A549 (cell line): ENCODE measurements around the gene FAN1. TPM values are rescaled to one million over a fixed set of nuclear protein-coding genes. Genes with fewer than 3 reads are reported as not detected.
A peak's percentile ranks its signal among the peaks of the same experiment; 100 is the strongest.

Source experiments
- ATAC-seq, 2 experiments: fragments of 200-7000 bp in 1 of 2; fragments of >200 bp in 1 of 2; cut with Nextera tagmentation in 1 of 2; cut with Tn5 transposase in 1 of 2; 3 replicates each; pipeline versions ENCODE4 v1.8.0 to v1.9.1; 2018 to 2020; ENCODE audit warnings: mild to moderate bottlenecking in 1 of 2, moderate library complexity in 1 of 2
- CTCF ChIA-PET: fragments of 300-600 bp; sonication (Branson Sonifier 250); formaldehyde crosslinking; extraction: SDS; loops from one replicate; lab custom pipeline; 2021; ENCODE audit warnings: antibody characterized with exemption, inconsistent platforms; lab: Yijun Ruan, JAX
- POLR2A ChIA-PET: fragments of 350-600 bp; formaldehyde crosslinking; extraction: SDS; loops from one replicate; lab custom pipeline; 2021; ENCODE audit warnings: antibody characterized with exemption, inconsistent platforms; lab: Yijun Ruan, JAX
- DNase-seq, 2 experiments: peaks; one replicate each; pipeline versions ENCODE4 v3.0.0 to v3.0.0-alpha.2; 2011 to 2016; ENCODE audit warnings: low read depth in 1 of 2, low spot score in 1 of 2
- FAIRE-seq: peaks from 2 replicates; lab custom pipeline; 2011; peaks lifted over from hg19 to GRCh38; lab: Jason Lieb, UNC
- H3K27ac ChIP-seq, 2 experiments: fragments of >200 bp; sonication (Bioruptor Twin); formaldehyde crosslinking; 3 replicates each; pipeline ENCODE4 v1.5.1; 2016 to 2017
- H3K4me1 ChIP-seq: fragments of >200 bp; sonication (Bioruptor Twin); formaldehyde crosslinking; 3 replicates; pipeline ENCODE4 v1.6.1; 2016
- H3K4me2 ChIP-seq: fragments of >200 bp; sonication (Bioruptor Twin); formaldehyde crosslinking; 3 replicates; pipeline ENCODE4 v1.6.1; 2016
- H3K4me3 ChIP-seq: fragments of >200 bp; sonication (Bioruptor Twin); formaldehyde crosslinking; 3 replicates; pipeline ENCODE4 v1.5.1; 2016
- H3K9me3 ChIP-seq: fragments of >200 bp; sonication (Bioruptor Twin); formaldehyde crosslinking; 3 replicates; pipeline ENCODE4 v1.6.1; 2016
- CBX8 ChIP-seq: fragments of 200-600 bp; sonication (generic); IDR thresholded peaks from 2 replicates; pipeline ENCODE4 v1.6.1; 2016
- CEBPB ChIP-seq, 2 experiments: fragments of >200 bp in 1 of 2; sonication (Bioruptor Twin) in 1 of 2; formaldehyde crosslinking in 1 of 2; IDR thresholded peaks; 2 replicates each; pipeline ENCODE4 v1.6.1; 2012 to 2016
- CHD4 ChIP-seq: fragments of 200-600 bp; sonication (generic); IDR thresholded peaks from 2 replicates; pipeline ENCODE4 v1.6.1; 2016; ENCODE audit warnings: antibody characterized with exemption, mild to moderate bottlenecking, borderline replicate concordance
- EHMT2 ChIP-seq: fragments of 200-600 bp; sonication (generic); IDR thresholded peaks from 2 replicates; pipeline ENCODE4 v1.6.1; 2016; ENCODE audit warnings: antibody characterized with exemption, low read depth, mild to moderate bottlenecking, moderate library complexity
- ELK1 ChIP-seq: fragments of 150-350 bp; IDR thresholded peaks from 2 replicates; pipeline ENCODE4 v1.6.1; 2014; ENCODE audit warnings: low read depth, mild to moderate bottlenecking, low read length
- EP300 ChIP-seq, 2 experiments: fragments of >200 bp; sonication (Bioruptor Twin); formaldehyde crosslinking; IDR thresholded peaks; 2 replicates in 1 of 2; 3 replicates in 1 of 2; pipeline ENCODE4 v1.6.1; 2016 to 2017
- FOSL2 ChIP-seq, 2 experiments: fragments of 450-650 bp in 1 of 2; fragments of >200 bp in 1 of 2; sonication (Bioruptor Twin) in 1 of 2; formaldehyde crosslinking; IDR thresholded peaks; 2 replicates each; pipeline versions ENCODE4 v1.5.0 to v1.6.1; 2016 to 2020; ENCODE audit warnings: mild to moderate bottlenecking in 1 of 2, moderate library complexity in 1 of 2
- GATA3 ChIP-seq: IDR thresholded peaks from 2 replicates; pipeline ENCODE4 v1.6.1; 2012; ENCODE audit warnings: borderline replicate concordance
- HDAC2 ChIP-seq: fragments of 200-600 bp; sonication (generic); IDR thresholded peaks from 2 replicates; pipeline ENCODE4 v1.6.1; 2016
- MAX ChIP-seq: IDR thresholded peaks from 2 replicates; pipeline ENCODE4 v1.6.1; 2012
- MAZ ChIP-seq: fragments of 150-350 bp; IDR thresholded peaks from 2 replicates; pipeline ENCODE4 v1.6.1; 2014; ENCODE audit warnings: antibody characterized with exemption, low read depth, low read length, borderline replicate concordance
- POLR2A ChIP-seq: IDR thresholded peaks from 2 replicates; pipeline ENCODE4 v1.6.1; 2012; ENCODE audit warnings: mild to moderate bottlenecking, low read length
- RARB ChIP-seq: fragments of 250-450 bp; sonication (Bioruptor Pico); IDR thresholded peaks from 2 replicates; pipeline ENCODE4 v1.8.0; 2021; ENCODE audit warnings: mild to moderate bottlenecking, moderate library complexity
- RCOR1 ChIP-seq: fragments of 150-350 bp; IDR thresholded peaks from 2 replicates; pipeline ENCODE4 v1.6.1; 2014; ENCODE audit warnings: antibody characterized with exemption, low read length, low read depth
- SREBF2 ChIP-seq: fragments of 450-650 bp; IDR thresholded peaks from 2 replicates; pipeline ENCODE4 v1.6.1; 2014; ENCODE audit warnings: mild to moderate bottlenecking, moderate library complexity
- ZC3H11A ChIP-seq: fragments of 450-650 bp; IDR thresholded peaks from 2 replicates; pipeline ENCODE4 v1.6.1; 2014; ENCODE audit warnings: antibody characterized with exemption, mild to moderate bottlenecking
- WGBS: methylation state at CpG from one replicate; pipeline ENCODE4 v1.1.6; 2017; ENCODE audit errors: missing lambda C conversion rate; 5-methylcytosine and 5-hydroxymethylcytosine counted together
- polyA plus RNA-seq, 4 experiments: library from polyadenylated mRNA; depleted of rRNA in 3 of 4; stranded (reverse); fragments of >200 nt; fragmentation: RNase III in 1 of 4; extraction: RNeasy Plus Mini Kit Qiagen cat#74134 plus additional on column Dnase treatment in 1 of 4; gene quantifications; 2 replicates in 3 of 4; 3 replicates in 1 of 4; pipeline ENCODE4 v1.2.3, GENCODE V29; 2011 to 2017
- TF ChIP-seq, protein P1 (sequence below): fragments of 250-450 bp; sonication (Bioruptor Pico); IDR thresholded peaks from 2 replicates; pipeline ENCODE4 v1.5.0; 2021; ENCODE audit warnings: mild to moderate bottlenecking, moderate library complexity, borderline replicate concordance
- TF ChIP-seq, protein P2 (sequence below): IDR thresholded peaks from 2 replicates; pipeline ENCODE4 v1.6.1; 2012

FAN1 gene
- polyA plus RNA-seq, 2 of the 4 experiments (the other 2 are of a cell fraction) = 17.4 to 22.1 TPM

DNA sequence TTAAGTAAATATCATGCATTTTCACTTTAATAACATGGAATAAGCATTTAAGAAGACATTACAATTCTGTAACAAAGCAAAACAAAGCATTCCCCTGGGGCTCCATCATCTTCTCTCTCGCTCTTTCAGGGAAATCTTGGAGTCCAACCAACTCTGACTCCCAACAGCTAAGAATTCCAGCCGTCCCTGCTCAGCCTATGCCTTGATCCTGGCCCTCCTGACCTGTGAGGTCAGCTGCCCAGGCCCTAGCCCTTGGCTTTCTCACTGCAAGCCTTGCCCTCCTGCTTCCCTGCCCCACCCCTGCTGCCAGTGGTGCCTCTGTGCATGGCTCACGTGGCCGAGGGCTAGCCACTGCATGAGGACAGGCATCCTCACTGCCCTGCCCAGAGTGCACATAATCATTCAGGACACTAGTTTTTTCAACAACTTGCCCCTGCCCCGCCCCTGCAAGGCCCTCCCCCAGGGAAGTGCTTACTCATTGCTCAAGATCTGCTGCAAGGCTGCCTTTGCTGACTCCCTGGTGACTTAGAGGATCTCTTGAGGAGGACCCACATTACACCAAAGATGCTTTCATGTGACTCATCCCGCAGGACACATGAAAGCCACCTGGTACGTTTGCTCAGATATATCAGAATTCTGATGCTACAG is 50.1 kb downstream of the FAN1 start (continued):
- TF ChIP-seq, protein P1, sequence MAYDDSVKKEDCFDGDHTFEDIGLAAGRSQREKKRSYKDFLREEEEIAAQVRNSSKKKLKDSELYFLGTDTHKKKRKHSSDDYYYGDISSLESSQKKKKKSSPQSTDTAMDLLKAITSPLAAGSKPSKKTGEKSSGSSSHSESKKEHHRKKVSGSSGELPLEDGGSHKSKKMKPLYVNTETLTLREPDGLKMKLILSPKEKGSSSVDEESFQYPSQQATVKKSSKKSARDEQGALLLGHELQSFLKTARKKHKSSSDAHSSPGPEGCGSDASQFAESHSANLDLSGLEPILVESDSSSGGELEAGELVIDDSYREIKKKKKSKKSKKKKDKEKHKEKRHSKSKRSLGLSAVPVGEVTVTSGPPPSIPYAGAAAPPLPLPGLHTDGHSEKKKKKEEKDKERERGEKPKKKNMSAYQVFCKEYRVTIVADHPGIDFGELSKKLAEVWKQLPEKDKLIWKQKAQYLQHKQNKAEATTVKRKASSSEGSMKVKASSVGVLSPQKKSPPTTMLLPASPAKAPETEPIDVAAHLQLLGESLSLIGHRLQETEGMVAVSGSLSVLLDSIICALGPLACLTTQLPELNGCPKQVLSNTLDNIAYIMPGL (CRISPR knock-in tag) = no peak
- TF ChIP-seq EHMT2 = no peak
- no peak for TF ChIP-seq ELK1
- TF ChIP-seq RARB = no peak
- TF ChIP-seq, protein P2, sequence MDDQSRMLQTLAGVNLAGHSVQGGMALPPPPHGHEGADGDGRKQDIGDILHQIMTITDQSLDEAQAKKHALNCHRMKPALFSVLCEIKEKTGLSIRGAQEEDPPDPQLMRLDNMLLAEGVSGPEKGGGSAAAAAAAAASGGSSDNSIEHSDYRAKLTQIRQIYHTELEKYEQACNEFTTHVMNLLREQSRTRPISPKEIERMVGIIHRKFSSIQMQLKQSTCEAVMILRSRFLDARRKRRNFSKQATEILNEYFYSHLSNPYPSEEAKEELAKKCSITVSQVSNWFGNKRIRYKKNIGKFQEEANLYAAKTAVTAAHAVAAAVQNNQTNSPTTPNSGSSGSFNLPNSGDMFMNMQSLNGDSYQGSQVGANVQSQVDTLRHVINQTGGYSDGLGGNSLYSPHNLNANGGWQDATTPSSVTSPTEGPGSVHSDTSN = no peak; the same call in 1 of the 2 replicates
- peak in 1 of 2 experiments; percentile 30; a peak in 1 of 5 replicates for TF ChIP-seq EP300 (IDR thresholded peaks at IDR 0.05)
- TF ChIP-seq CBX8 = no peak
- peak; percentile 21; the same call in 1 of the 2 replicates for TF ChIP-seq GATA3
- no peak for TF ChIP-seq CHD4
- no peak for TF ChIP-seq HDAC2
- TF ChIP-seq RCOR1 = no peak
- TF ChIP-seq MAZ = no peak
- TF ChIP-seq SREBF2 = no peak
- peak; percentile 18; the same call in 1 of the 2 replicates for TF ChIP-seq POLR2A
- peak; percentile 70 for TF ChIP-seq FOSL2 (IDR thresholded peaks at IDR 0.05)
- TF ChIP-seq FOSL2 (CRISPR knock-in tag; IDR thresholded peaks at IDR 0.05) = peak; percentile 79
- no peak for TF ChIP-seq ZC3H11A

DNA sequence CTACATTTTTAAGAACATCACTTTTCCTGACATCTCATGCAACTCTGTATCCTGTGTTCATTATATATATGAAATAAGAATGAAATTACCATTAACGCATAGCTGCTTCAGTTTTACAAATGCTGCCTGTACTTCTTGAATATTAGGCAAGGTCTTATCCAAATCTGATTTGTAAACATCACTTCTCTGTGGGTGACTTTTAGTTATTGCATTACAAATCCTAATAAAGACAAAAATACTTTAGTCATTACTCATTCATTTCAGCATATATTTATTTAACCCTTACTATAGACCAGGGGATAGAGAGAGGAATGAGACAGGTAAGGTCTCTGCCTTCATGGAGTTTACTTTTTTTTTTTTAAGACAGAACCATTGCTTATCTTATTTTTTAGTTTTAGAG is 51.0 kb downstream of the FAN1 start:
- peak; percentile 27 to 56; a peak in 2 of 4 replicates for TF ChIP-seq CEBPB (IDR thresholded peaks at IDR 0.05)
- no peak for TF ChIP-seq MAX
- no peak for TF ChIP-seq FOSL2 (IDR thresholded peaks at IDR 0.05)
- peak; percentile 40 for TF ChIP-seq FOSL2 (CRISPR knock-in tag; IDR thresholded peaks at IDR 0.05)
- H3K9me3 ChIP-seq = no peaks in the 10 kb centered on the region
- H3K27ac ChIP-seq = peak overlapping the region; percentile 72 to 73
- peak in 1 of 2 experiments; percentile 13 for DNase-seq
- no peak overlapping the region for H3K4me3 ChIP-seq
- peaks cover 38% of the 10 kb centered on the region for H3K4me1 ChIP-seq
- H3K4me2 ChIP-seq = peak overlapping the region; percentile 60
- peak; percentile 91 for FAIRE-seq
- ATAC-seq = no peak
- WGBS = 60% methylated on average over 1 of the region's 1 CpG
- ChIA-PET POLR2A (no interaction called here), CTCF (no interaction called here)

DNA sequence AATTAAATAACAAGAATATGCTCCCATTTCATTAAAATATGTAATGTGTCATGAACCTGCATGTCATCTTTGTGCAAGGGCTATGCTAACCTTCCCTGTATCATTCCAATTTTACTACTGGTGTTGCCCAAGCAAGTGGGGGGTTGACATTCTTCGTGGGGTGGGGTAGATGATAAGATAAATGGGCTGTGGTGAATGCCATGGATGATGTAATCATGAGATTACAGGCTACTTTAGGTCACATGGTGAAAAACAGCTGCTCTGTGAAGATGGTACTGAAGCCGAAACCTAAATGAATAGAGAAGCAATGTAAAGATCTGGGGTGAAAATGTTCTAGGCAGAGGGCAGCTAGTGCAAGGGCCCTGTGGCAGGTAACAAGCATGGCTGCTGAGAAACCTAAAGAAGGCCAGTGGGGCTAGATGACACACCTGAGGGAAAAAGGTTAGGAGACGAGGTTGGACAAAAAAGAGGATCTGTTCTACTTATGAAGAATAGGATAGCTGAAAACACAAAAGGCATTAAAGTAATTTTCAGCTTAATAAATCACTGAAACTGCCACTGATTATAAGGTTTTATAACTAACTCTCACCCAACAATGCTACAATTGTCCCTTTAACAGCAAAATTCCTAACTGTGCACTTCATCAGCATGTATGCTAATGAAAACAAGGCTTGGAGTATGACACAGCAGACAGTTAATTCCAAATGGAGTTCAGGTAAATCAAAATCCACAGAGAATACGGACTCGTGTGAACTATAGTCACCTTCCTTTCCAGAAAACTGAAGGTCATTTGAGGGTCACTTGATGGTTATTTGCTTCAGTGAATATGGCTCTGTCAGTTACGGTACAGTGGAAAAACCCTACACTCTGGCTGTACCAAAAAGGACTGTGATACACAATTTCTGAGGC is 52.8 kb downstream of the FAN1 start:
- ChIA-PET CTCF (interaction anchor here (0.9 kb wide), 1 partner anchor 50 kb away, joined by 3 read pairs; no protein-coding TSS in a partner anchor), POLR2A (no interaction called here)
- Histone ChIP-seq H3K9me3 (no peaks in the 10 kb centered on the region), H3K4me2 (peak overlapping the region; percentile 19; the same call in 2 of the 3 replicates), H3K4me1 (peaks cover 38% of the 10 kb centered on the region), H3K4me3 (no peak overlapping the region), H3K27ac (peak overlapping the region in 1 of 2 experiments; percentile 43; a peak in 2 of 6 replicates)
- WGBS = 82% methylated on average over 6 of the region's 6 CpGs
- DNase-seq (peak in 1 of 2 experiments; percentile 45), FAIRE-seq (peak; percentile 59), ATAC-seq (no peak)
- no peak for TF ChIP-seq MAZ
- TF ChIP-seq GATA3 = peak; percentile 52
- peak in 1 of 2 experiments; percentile 20; a peak in 1 of 5 replicates for TF ChIP-seq EP300 (IDR thresholded peaks at IDR 0.05)
- peak in 1 of 2 experiments; percentile 41; a peak in 2 of 4 replicates for TF ChIP-seq CEBPB (IDR thresholded peaks at IDR 0.05)
- TF ChIP-seq, all 56 proteins: peak for 3
